NCI-H2196 (cell line): ENCODE measurements around the gene NFIA.

Experiments used
- DNase-seq: peaks from one replicate; lab custom pipeline; 2025; ENCODE audit not compliant: unreplicated experiment; lab: John Stamatoyannopoulos, UW

The NFIA gene

DNA sequence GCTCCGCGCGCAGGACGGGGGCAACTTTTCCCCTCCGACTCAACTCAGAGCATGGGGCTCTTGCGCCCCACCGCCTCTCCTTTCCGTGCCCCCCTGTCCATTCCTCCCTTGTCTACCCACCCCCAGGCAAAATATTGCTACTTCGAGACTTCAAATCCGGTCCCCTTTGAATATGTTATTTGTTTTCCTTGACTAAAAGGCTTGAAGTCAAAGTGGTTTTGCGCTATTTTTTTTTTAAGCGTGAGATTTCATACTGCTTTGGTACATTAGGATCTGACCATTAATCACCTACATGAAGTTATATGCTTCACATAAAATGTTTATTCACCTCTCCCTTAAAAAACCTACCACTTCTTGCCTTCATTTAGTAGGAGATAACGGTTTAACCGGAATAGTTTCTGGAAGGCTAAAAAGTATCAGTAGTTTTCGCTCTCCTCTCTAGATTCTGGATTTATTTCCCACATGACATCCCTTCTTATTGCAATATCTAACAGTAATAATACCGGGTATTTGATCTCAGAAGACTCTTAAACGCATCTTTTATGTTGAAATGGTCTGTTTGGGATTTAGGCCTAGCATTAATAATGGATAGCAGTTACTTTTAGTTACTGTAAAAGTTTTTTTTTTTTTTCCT lies 1.6 kb downstream of the NFIA start:
- DNase-seq = no peak

DNA sequence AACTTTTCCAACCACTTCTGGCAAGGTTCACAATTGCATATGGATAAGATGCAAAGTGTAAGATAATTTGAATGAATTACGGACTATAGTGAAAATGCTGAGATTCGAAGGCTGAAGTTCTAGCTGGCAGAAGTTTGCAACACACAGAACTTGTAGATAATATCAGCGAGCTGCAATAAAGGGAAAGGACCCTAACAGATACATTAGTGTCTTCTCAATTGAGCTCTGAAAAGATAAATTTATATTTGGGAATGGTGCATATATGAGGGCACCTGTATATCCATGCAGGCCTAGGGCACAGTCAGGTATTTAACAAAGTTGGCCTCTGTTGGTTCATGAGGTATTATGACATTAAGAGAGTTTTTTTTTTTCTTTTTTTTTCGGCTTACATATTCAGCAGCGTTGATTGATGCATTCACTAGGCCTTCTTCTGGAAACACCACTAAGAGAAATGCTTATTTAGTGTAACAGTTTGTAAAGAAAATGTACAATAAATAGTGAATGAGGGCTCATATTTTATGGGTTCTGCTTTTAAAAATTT lies 2.2 kb downstream of the NFIA start:
- no peak for DNase-seq

DNA sequence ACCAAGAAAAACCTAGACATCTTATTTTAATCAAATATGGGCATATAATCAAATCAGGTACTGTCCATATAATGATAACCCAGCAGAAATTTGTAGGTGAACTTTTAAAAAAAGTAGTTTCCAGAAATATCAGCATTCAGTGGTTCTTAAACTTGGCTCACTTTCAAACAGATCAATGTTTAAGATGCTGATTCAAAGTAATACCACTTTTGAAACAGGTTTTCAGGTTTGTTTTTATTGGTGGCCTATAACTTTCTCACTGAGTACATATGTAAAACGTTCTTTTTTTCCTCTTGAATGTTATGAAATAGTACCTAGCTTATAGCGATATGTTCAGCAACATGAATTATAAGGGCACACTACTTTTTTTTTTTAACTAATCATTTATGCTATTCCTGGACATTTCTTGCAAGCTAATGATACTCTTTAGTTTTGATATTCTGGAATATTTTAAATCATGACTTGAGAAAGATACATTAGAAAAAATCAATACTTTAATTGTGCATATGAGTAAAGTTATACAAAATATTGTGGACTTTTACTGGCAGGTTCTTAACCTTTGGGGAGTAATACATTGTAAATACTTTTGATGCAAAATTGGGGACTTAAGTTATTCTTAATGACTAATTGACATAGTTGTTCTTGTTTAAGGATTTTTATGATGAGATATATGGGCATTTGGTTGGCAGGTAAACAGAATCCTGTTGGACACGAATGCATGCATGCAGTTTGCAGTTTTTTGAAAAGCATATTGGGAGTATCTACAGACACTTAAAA lies 3.0 kb downstream of the NFIA start:
- DNase-seq = no peak

DNA sequence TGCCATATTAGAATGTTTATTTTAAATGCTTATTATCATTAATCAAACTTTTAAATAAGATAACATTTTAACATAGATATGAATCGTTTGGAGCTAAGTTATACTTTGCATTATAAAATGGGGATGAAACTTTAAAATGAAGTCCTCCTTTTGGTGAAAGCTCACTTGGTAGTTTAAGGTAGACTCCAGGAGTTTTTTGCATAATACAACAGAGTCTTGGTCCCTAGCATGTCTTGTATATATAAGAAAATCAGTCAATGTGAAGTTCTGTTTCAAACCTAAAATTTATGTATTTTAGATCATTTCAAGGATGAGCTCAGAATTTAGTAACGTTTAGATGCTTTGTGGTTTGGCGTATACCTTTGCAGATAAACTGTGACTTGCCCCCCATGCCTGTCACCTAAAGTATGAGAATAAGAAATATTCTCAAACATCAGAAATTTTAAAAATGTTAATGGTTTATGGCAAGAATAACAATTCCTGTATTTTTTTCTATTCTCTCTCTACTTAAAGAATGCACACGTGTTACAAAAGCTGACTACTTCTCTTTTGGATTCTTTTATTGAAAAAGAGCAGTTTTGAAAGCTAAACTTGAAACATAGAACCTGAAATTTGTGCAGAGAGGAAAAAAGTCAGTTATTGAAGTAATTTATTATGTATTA lies 3.8 kb downstream of the NFIA start:
- no peak for DNase-seq

DNA sequence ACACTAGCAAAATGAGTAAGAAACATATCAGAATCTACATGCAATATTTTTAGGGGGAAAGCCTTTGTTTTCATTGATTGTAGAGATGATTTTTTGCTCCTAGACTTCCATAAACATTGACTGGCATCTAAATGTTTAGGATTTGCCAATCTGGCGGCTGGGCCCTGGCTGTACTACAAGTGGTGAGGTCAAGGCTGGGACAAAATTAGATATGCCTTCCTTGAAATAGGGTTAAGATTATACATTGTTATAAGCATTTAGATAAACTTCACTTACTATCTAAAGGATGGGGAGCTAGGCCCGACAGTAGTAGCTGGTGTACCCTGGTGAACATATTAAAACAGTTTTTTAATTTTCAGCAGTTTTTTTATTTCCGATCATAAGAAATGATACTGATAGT lies 5.2 kb downstream of the NFIA start:
- DNase-seq = no peak

DNA sequence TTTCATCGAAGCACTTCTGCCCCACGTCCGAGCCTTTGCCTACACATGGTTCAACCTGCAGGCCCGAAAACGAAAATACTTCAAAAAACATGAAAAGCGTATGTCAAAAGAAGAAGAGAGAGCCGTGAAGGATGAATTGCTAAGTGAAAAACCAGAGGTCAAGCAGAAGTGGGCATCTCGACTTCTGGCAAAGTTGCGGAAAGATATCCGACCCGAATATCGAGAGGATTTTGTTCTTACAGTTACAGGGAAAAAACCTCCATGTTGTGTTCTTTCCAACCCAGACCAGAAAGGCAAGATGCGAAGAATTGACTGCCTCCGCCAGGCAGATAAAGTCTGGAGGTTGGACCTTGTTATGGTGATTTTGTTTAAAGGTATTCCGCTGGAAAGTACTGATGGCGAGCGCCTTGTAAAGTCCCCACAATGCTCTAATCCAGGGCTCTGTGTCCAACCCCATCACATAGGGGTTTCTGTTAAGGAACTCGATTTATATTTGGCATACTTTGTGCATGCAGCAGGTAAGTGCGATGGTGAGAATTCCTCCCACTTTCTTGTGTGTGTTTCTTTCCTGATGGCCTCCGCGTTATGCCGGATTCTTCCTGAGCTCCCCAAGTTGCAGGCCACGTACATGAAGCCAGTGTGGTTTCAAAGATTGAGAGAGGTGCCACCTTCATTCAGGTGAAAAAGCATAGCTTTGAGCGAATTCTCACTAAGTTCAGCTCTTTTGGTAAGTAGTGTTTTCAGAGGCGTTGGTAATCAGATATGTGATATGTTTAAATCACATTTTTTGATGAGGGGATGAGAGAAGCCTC lies 6.0 kb downstream of the NFIA start:
- no peak for DNase-seq

DNA sequence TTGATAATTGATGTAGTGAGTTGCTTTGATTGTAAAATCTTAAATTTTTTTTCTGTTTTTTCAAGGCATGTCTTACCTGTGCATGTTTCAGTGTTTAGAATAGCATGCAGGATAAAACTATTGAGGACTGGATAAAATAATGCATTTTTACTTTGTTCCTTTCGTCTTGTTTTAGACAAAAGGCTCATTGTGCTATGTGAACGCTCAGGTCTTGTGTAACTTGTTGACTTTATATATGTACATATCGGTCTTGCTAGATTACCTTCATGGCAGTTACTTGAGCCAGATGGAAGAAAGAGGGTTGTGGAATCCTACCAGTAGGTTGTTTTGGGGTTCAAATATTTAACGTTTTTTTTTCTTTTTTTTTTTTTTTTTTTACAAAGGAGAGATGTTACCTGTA lies 7.0 kb downstream of the NFIA start:
- no peak for DNase-seq

DNA sequence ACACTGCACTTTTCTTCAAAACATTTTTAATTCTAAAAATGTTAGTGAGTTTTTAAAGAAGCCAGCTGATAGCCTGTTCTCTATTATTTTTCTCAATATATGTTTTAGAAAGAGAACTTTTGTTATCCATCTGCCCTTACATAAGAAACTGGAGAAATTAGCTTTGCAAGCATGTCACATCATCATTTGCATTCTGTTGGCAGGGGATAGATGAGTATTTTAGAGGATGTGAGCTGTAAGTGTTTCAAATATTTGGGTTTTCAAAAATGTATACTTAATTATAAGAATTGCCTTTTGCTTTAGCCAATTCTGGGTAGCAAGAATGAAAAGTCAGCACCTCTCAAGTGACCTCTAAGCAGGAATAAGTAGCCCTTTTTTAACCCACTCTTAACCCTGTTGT lies 7.4 kb downstream of the NFIA start:
- no peak for DNase-seq

DNA sequence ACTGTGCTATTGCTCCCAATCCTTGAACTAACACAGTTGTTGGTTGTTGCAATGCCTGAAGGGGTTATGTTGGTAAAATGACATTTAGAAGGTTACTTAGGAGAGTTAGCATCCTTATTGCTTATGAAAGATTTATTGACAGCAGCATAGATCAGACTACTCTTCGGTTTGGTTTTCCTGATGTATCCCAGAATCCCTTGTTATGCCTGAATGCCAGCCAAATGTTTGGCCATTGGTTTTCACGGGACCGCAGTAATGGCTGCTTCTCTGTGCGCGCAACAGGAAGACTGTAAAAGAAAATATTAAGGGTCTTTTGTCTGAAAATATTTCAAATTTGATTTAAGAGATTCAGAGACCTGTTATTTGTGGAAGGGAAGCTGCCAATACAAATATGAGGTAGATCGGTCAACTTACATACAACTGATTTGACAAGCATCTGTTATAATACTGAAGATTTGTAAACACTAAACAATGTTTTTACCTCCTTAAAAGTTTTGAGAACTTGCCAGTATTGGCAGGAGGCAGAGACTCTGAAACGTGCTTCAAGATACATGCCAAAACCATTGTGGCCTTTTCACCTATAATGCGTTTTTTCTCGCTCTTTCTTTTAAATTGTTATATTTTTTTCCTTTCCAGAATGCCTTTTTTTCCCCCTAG lies 8.3 kb downstream of the NFIA start:
- no peak for DNase-seq

DNA sequence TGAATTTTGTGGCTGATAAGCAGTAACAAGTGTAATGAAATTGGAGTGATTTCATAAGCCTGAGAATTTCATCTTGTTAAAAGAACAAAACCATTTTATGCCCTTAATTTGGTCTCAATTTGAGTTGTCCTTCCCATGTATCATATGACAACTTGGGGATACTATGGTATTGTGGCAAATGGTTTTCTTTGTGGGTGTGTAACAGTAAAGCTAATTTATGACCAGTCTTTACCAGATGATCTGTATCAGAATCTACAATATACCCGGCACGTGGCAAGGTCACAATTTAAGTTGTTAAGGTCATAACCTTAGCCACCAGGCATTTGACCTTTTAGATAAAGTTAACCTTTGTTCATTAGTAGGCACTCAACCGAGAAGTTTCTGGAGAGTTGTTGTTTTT lies 9.1 kb downstream of the NFIA start:
- no peak for DNase-seq

DNA sequence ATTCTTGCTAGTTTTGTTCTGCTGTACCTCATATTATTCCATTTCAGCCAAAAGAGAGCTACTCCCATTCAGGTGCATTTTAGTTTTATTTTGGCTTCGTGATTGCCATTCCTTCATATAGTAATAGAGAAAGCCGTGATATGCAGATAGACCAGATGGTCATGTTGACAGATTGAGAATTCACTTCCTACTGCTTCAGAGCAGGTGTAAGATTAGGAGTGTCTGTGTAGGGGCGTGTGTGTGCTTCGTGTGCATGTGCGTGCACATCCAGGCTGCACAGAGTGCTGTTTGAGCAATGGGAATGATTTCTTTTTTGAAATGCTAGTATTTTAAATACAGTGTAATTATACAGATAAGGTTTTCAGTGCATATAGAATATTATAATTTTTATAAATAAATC lies 10.3 kb downstream of the NFIA start:
- DNase-seq = peak; percentile 39

DNA sequence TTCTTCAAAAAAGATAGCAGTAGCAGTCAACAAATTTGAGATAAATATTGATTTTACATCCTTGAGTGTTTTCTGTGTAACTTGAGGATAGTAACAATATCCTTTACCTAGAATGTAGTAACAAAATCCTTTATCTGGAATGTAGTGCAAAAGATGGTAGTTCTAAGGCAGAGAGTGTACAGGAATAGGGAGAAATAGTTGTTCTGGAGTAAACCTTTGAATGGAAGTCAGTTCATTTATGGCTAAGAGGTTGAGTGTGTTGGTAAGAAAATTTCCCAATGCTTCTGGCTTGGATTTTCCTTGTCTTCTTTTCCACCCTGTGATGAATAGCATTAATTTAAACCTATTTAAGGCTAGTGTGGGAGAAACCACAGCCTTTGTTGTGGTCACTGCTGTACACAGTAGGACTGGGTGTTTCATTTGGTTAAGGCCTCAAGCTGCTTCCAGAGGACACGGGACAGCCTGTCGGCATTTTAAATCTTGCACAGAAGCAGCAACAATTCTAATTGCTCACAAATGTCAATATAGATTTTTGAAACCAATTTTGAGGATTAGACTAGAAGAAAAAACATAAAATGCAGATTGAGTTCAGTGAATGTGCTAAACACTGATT lies 11.3 kb downstream of the NFIA start:
- no peak for DNase-seq

DNA sequence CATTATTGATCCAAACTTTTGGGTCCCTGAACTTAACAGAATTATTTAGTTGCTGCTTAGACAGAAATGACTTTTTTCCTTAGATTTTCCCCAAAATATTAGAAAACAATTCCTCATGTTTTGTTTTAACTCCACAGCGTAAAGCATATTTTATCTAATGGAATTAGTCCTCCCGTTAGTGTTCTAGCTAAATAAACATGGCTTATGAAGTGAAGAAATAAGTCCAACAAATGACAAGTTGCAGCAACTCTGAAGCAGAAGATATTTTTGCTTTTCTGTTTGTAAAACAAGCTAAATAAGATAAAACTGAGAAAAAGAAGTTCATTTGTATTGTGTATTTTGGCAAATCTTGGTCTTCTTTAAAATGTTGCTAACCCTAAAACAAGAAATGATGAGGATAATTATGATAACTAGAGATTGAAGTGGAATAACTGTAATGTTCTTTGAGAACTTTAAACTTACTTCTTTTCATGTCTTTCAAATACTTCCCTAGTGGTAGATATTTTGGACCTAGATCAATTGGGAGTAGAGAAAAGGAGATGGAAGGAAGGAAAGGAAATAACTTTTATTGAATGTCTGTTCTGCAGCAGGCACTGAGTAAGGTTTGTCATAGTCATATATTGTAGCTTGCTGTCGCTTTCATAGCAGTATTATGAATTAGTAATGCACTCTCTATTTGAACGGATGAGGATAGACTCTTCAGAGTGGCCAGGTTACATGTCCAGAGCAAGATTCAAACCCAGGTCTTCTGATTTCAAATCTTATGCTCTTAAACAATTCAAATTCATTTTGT lies 12.5 kb downstream of the NFIA start:
- DNase-seq = no peak

DNA sequence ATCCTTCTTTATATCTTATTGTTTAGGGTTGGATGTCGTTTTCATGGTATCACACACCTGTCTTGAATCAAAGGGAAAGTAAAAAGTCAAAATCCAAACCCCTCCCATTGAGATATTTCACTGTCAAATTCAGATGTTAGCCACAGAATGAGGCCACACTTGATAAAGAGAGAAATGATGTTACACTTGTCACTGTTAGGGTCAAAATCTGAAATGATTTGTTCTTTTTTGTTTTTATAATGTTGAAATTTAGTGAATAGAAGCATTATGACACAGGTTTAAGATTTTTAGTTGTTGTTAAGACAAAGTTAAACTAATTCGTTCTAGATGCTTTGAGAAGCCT lies 13.1 kb downstream of the NFIA start:
- no peak for DNase-seq

DNA sequence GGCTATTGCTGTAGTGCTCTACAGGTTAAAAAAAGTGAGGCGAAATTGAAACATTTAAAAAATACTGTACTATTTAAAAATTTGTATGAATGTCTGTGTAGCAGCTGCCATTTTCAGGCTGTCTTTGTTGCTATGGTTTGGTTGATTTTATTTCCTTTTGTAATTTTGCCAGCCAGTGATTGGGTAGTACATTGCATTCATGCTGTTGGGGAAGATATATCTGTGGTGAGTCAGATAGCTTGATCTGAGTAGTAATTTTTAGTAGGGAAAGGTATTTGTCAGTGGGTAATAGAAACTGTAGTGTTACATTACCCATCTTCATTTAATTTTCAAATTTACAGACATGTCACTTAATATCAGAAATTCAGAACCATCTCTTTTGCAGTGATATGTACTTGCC lies 15.0 kb downstream of the NFIA start:
- DNase-seq = peak; percentile 54

DNA sequence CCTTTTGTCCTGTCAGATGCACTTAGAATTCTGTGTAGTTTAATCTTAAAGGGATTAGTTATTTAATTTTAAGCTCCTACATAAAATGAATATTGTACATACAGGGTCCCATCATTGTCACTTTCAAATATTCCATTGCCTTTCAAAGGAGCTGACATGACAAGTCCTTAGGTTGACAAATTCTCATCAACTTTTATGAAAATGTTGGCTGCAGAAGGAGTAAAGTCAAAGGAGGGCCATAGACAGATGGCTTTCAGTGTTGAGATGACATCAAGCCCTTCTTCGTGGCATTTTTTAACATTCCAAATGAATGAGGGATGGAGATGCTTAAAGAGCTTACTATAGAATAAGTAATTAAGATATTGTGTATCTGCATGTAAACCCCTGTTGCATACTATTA lies 15.4 kb downstream of the NFIA start:
- DNase-seq = no peak

DNA sequence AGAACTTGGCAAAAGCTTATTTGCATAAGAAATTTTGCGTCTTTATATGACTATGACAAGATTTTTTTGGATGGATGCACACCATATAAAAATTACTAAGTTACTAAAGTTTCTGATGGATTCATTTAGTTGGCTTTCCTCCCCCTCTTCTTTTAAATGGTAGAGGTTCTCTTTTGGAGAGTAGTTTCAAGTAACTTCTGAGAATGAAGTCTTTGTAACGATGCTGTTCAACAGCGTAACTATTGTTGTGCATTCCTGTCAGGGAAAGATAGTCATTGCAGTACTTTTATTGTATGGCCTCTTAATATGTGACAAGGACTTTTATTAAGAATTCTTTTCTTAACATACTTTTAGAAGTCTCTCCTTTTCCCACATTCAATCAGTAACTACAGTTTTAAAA lies 16.0 kb downstream of the NFIA start:
- DNase-seq = no peak

DNA sequence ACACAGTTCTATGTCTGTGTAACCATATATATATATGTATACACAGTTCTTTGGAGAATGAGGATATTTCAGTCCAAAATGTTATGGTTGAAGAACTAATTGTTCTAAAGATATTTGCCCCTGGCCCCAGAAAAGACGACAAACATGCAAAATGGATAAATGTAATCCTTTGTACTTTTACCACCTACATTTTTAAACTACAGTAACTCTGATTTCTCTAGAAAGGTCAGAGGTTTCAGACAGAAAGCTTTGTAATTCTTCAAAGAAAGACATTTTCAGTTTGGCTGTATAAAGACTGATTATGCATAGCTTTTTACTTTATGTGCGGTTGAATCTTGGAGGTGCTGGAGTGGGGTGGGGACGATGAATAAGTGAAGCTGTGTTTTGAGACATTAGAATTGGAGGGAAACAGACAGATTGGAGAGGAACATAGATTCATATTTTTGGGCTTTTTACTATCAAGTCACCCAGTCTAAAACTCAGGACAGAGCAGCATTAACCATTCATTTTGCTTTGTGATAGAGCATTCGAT lies 16.6 kb downstream of the NFIA start:
- no peak for DNase-seq

DNA sequence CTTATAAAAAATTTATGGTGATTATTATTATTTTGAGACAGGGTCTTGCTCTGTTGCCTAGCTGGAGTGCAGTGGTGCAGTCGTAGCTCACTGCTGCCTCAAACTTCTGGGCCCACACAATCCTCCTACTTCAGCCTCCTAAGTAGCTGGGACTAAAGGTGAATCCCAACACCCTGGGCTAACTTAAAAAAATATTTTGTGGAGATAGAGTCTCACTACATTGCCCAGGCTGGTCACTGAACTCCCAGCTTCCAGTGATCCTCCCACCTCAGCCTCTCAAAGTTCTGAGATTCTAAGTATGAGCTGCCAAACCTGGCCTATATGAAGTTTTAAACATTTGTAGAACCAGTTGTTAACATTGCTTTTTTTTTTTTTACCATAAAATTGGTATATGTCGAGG lies 18.2 kb downstream of the NFIA start:
- DNase-seq = no peak
